DOHH2 (cell line): ENCODE measurements around the gene GRB10.
"Not testable (repeated sequence)": the region's sequence is repeated elsewhere in the genome, so short reads cannot be mapped to it uniquely, and the experiment has no call there.

Experiments
- H3F3A ChIP-seq: fragments of 200-600 bp; sonication (generic), shearing (Covaris generic); 2 replicates; pipeline ENCODE4 v1.6.0; 2016; ENCODE audit warnings: antibody characterized with exemption, mild to moderate bottlenecking; ENCODE audit not compliant: control insufficient read depth, insufficient read depth
- H3K27ac ChIP-seq: fragments of 200-600 bp; sonication (generic); 2 replicates; pipeline ENCODE4 v1.5.1; 2014; ENCODE audit warnings: low read depth, mild to moderate bottlenecking, low read length, moderate library complexity
- H3K27me3 ChIP-seq: fragments of 200-600 bp; sonication (generic); 2 replicates; pipeline ENCODE4 v1.6.1; 2014; ENCODE audit warnings: mild to moderate bottlenecking, low read length, mixed read lengths; ENCODE audit not compliant: control insufficient read depth
- H3K36me3 ChIP-seq: fragments of 200-600 bp; sonication (generic); 2 replicates; pipeline ENCODE4 v1.6.1; 2014; ENCODE audit warnings: mild to moderate bottlenecking, low read length, moderate library complexity, mixed read lengths; ENCODE audit not compliant: control insufficient read depth
- H3K4me1 ChIP-seq: fragments of 200-600 bp; sonication (generic); 2 replicates; pipeline ENCODE4 v1.6.1; 2014; ENCODE audit warnings: mild to moderate bottlenecking, low read length, mixed read lengths; ENCODE audit not compliant: control insufficient read depth
- H3K4me2 ChIP-seq: fragments of 200-600 bp; sonication (generic); 2 replicates; pipeline ENCODE4 v1.6.0; 2014; ENCODE audit warnings: mild to moderate bottlenecking, low read length, moderate library complexity
- H3K4me3 ChIP-seq: fragments of 200-600 bp; sonication (generic); 2 replicates; pipeline ENCODE4 v1.5.1; 2014; ENCODE audit warnings: mild to moderate bottlenecking, low read length, mixed read lengths
- H3K79me2 ChIP-seq: fragments of 200-600 bp; sonication (generic); 2 replicates; pipeline ENCODE4 v1.6.1; 2014; ENCODE audit warnings: mild to moderate bottlenecking, low read length, mixed read lengths; ENCODE audit not compliant: control insufficient read depth
- H3K9me2 ChIP-seq: fragments of 200-600 bp; sonication (generic); replicated peaks from 2 replicates; pipeline ENCODE4 v1.6.1; 2014; ENCODE audit warnings: mild to moderate bottlenecking, low read length, mixed read lengths; ENCODE audit not compliant: control insufficient read depth
- H3K9me3 ChIP-seq: fragments of 200-600 bp; sonication (generic); 2 replicates; pipeline ENCODE4 v1.6.1; 2014; ENCODE audit warnings: antibody characterized with exemption, low read length, mixed read lengths; ENCODE audit not compliant: control insufficient read depth, insufficient read depth
- H4K20me1 ChIP-seq: fragments of 200-600 bp; sonication (generic); 2 replicates; pipeline ENCODE4 v1.6.0; 2014; ENCODE audit warnings: low read depth, mild to moderate bottlenecking, antibody characterized with exemption, low read length, moderate library complexity; ENCODE audit not compliant: control insufficient read depth, insufficient read depth
- EZH2phosphoT487 ChIP-seq: fragments of 200-600 bp; sonication (generic); IDR thresholded peaks from 2 replicates; pipeline ENCODE4 v1.6.1; 2017; ENCODE audit warnings: borderline replicate concordance, mild to moderate bottlenecking, antibody characterized with exemption, low read length, moderate library complexity, mixed read lengths
- TF ChIP-seq, protein P1 (sequence below): fragments of 200-600 bp; sonication (generic); IDR thresholded peaks from one replicate; pipeline ENCODE4 v1.5.1; 2014; ENCODE audit warnings: antibody characterized with exemption, mild to moderate bottlenecking, low read depth, low read length; ENCODE audit not compliant: poor library complexity, severe bottlenecking

GRB10 gene

GRCh38 chr7:50584793-50585408 is 197.8 kb downstream of the GRB10 start:
- Histone ChIP-seq H3K4me1 (no peaks in the 10 kb centered on the region), H4K20me1 (no peaks in the 10 kb centered on the region), H3K36me3 (no peaks in the 10 kb centered on the region), H3K4me3 (no peak overlapping the region), H3K9me2 (no peaks in the 10 kb centered on the region), H3K4me2 (no peak overlapping the region), H3K27ac (no peak overlapping the region), H3K79me2 (no peaks in the 10 kb centered on the region), H3F3A (no peaks in the 10 kb centered on the region), H3K9me3 (no peaks in the 10 kb centered on the region; the same call in 1 of the 2 replicates), H3K27me3 (no peaks in the 10 kb centered on the region)
- TF ChIP-seq, protein P1, sequence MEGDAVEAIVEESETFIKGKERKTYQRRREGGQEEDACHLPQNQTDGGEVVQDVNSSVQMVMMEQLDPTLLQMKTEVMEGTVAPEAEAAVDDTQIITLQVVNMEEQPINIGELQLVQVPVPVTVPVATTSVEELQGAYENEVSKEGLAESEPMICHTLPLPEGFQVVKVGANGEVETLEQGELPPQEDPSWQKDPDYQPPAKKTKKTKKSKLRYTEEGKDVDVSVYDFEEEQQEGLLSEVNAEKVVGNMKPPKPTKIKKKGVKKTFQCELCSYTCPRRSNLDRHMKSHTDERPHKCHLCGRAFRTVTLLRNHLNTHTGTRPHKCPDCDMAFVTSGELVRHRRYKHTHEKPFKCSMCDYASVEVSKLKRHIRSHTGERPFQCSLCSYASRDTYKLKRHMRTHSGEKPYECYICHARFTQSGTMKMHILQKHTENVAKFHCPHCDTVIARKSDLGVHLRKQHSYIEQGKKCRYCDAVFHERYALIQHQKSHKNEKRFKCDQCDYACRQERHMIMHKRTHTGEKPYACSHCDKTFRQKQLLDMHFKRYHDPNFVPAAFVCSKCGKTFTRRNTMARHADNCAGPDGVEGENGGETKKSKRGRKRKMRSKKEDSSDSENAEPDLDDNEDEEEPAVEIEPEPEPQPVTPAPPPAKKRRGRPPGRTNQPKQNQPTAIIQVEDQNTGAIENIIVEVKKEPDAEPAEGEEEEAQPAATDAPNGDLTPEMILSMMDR = no peak
- TF ChIP-seq EZH2phosphoT487 = no peak

DNA sequence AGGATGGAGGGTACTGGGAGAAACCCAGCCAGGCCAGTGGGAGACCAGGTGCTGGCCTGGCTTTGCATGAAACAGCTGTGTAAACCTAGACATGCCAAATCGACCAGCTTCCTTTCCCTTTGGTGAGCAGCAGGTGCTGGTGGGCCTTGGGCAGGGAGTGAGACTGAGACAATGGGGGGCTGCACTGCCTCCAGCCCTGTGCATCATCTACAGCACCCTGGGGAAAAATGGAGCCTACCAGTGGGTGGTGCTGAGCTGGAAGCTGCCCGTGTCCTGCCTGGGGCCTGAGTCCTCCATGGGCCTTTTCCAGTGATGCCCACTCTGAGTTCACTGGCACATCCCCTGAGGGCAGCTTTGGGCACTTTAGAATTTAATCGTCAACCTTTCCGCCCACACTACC is 198.3 kb downstream of the GRB10 start:
- H3K27me3 ChIP-seq = no peaks in the 10 kb centered on the region
- no peaks in the 10 kb centered on the region for H3K9me2 ChIP-seq
- H3F3A ChIP-seq = no peaks in the 10 kb centered on the region
- no peaks in the 10 kb centered on the region; the same call in 1 of the 2 replicates for H3K9me3 ChIP-seq
- no peaks in the 10 kb centered on the region for H3K4me1 ChIP-seq
- TF ChIP-seq, protein P1 = no peak
- no peak for TF ChIP-seq EZH2phosphoT487
- H3K27ac ChIP-seq = no peak overlapping the region
- no peaks in the 10 kb centered on the region for H4K20me1 ChIP-seq
- H3K36me3 ChIP-seq = no peaks in the 10 kb centered on the region
- H3K4me3 ChIP-seq = no peak overlapping the region
- H3K79me2 ChIP-seq = no peaks in the 10 kb centered on the region
- H3K4me2 ChIP-seq = no peak overlapping the region

DNA sequence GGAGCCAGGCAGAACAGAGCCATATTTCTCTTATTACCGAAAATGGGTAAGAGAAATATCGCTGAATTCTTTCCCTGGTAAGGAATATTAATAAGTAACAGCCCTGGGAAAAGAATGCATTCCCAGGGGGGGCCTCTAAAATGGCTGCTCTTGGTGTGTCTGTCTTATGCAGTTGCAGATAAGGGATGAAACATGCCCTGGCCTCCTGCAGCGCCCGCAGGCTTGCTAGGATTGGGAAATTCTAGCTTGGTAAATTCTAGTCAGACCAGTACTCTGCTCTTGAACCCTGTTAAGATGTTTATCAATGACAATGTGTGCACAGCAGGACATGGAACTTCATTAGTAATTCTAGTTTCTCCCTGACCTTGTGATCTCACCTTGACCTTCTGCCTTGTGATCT is 199.4 kb downstream of the GRB10 start:
- not testable (repeated sequence) for H4K20me1 ChIP-seq, H3K27ac ChIP-seq, H3K4me2 ChIP-seq, H3F3A ChIP-seq, H3K9me3 ChIP-seq, H3K9me2 ChIP-seq, H3K36me3 ChIP-seq, H3K4me3 ChIP-seq, H3K27me3 ChIP-seq, H3K79me2 ChIP-seq, H3K4me1 ChIP-seq

DNA sequence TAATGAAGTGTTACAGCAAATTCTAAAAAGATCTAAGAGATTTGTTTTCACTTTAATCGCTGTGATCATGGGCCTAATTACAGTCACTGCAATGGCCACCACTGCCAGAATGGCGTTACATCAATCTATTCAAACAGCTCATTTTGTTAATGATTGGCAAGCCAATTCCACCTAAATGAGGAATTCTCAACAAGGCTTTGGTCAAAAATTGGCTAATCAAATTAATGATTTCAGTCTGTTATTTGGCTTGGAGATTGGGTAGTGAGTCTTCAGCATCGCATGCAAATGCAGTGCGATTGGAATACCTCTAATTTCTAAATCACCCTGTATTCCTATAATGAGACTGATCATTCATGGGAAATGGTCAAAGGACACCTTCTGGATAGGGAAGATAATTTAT is 200.4 kb downstream of the GRB10 start:
- H3K9me2 ChIP-seq, H3F3A ChIP-seq, H3K27me3 ChIP-seq, H3K4me2 ChIP-seq, H3K4me3 ChIP-seq, H3K4me1 ChIP-seq, H3K79me2 ChIP-seq, H4K20me1 ChIP-seq, H3K9me3 ChIP-seq, H3K36me3 ChIP-seq, H3K27ac ChIP-seq: not testable (repeated sequence)

DNA sequence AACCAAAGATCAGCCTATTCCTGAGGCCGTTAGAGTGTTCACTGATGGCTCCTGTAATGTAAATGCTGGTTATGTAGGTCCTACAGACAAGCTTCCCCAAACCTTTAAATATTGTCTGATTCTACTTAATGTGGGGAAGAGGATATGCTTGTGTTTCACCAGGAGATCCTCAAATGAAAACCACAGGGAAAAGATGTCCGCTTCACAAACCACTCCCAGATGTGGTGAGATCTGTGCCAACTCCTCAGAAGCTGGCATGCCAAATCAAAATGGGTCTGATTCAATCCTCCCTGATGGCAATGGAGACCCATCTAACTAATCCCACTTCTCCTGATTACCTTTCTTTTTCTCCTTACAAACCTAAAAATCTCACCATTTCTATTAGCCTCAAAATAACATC is 202.0 kb downstream of the GRB10 start:
- H3K79me2 ChIP-seq, H3K4me3 ChIP-seq, H3K36me3 ChIP-seq, H3K27ac ChIP-seq, H3K9me3 ChIP-seq, H4K20me1 ChIP-seq, H3K4me1 ChIP-seq, H3K4me2 ChIP-seq, H3F3A ChIP-seq, H3K9me2 ChIP-seq, H3K27me3 ChIP-seq: not testable (repeated sequence)
